ENCODE measurements around the gene CCDC88C.

CCDC88C gene

DNA sequence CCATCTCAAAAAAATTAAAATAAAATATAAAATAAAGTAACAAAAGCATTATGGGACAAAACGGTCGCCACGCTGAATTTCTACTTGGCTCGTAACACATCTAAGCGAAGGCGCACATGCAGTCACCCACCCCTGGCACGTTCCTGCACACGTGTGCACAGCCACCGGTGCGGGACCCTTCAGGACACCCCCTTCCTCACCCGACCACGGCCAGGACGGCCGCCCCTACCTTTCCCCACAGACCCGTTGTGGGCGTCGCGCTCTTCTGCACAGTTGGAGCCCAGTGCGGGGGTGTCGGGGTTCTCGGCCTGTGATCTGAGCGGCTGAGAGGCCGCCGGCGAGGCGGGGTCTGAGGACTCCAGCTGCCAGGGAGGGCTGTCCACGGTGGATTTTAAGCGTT, 128.7 kb downstream of the CCDC88C start:
- H3K23ac ChIP-seq (ENCODE audit: low read length) = no peak overlapping the region
- H3K79me2 ChIP-seq (ENCODE audit: control insufficient read depth, insufficient read depth, low read length, poor library complexity) = peaks cover 1% of the 10 kb centered on the region
- H2AFZ ChIP-seq (ENCODE audit: insufficient read depth, low read length, poor library complexity) = no peak overlapping the region
- H3K4me2 ChIP-seq (ENCODE audit: low read length) = no peak overlapping the region
- no peak overlapping the region for H2AK5ac ChIP-seq (ENCODE audit: low read length)
- no peak overlapping the region for H2BK5ac ChIP-seq (ENCODE audit: low read depth, low read length, poor library complexity)
- no peak overlapping the region for H4K12ac ChIP-seq (ENCODE audit: low read depth, low read length)
- no peaks in the 10 kb centered on the region for H3K9me3 ChIP-seq (ENCODE audit: insufficient read depth, low read depth, low read length)
- no peak overlapping the region for H2BK12ac ChIP-seq (ENCODE audit: low read length)
- no peak overlapping the region for H3K27ac ChIP-seq (ENCODE audit: low read depth, low read length)
- no peak overlapping the region for H3K4ac ChIP-seq (ENCODE audit: low read depth, low read length)
- H3K9ac ChIP-seq (ENCODE audit: low read length) = no peak overlapping the region
- no peak overlapping the region for H2BK120ac ChIP-seq (ENCODE audit: insufficient read depth, low read length, poor library complexity)
- H3K4me3 ChIP-seq (ENCODE audit: low read depth, low read length) = no peak overlapping the region
- peaks cover 7 to 8% of the 10 kb centered on the region in 2 experiments for H3K4me1 ChIP-seq (ENCODE audit: control insufficient read depth in 1 of 2, insufficient read depth in 2 of 2, low read length in 2 of 2)
- peaks cover 3 to 5% of the 10 kb centered on the region in 2 experiments for H3K36me3 ChIP-seq (ENCODE audit: control insufficient read depth in 1 of 2, insufficient read depth in 2 of 2, low read length in 2 of 2)
- peaks cover 3% of the 10 kb centered on the region for H3K79me1 ChIP-seq (ENCODE audit: low read length)
- WGBS (ENCODE audit: extremely low coverage, insufficient coverage, insufficient read length) = no CpG with 5 or more reads among the region's 28 CpGs
- no peak overlapping the region for H3K14ac ChIP-seq (ENCODE audit: low read length)
- H4K91ac ChIP-seq (ENCODE audit: low read depth, low read length) = no peak overlapping the region
- H4K8ac ChIP-seq (ENCODE audit: low read depth, low read length) = no peak overlapping the region
- H3K18ac ChIP-seq (ENCODE audit: low read length) = no peak overlapping the region
- DNase-seq = no peak
- no peaks in the 10 kb centered on the region for H3K27me3 ChIP-seq (ENCODE audit: insufficient read depth, low read length)

DNA sequence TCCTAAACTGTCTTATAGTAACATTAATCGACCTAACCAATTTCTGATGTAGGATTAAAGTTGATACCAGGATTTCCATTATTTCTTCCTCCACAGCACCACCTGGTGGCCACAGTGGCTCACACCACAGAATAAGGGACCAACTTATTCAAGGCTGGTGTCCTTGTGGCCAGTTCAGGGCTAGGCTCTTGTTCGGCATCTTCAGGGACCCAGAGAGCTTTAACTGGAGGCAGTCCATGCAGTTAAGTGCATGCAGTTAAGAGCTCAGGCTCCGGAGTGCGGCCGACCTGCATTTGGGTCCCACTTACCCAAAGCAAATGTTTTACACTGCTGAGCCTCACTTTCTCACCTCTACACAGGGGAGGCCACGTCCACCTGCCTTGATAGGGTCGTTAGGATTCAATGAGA, 131.1 kb downstream of the CCDC88C start:
- H3K79me2 ChIP-seq (ENCODE audit: control insufficient read depth, insufficient read depth, low read length, poor library complexity) = peaks cover 4% of the 10 kb centered on the region
- H3K23ac ChIP-seq (ENCODE audit: low read length) = no peak overlapping the region
- H2BK5ac ChIP-seq (ENCODE audit: low read depth, low read length, poor library complexity) = no peak overlapping the region
- no peak overlapping the region for H2AFZ ChIP-seq (ENCODE audit: insufficient read depth, low read length, poor library complexity)
- no peak overlapping the region for H3K18ac ChIP-seq (ENCODE audit: low read length)
- no CpG with 5 or more reads among the region's 7 CpGs for WGBS (ENCODE audit: extremely low coverage, insufficient coverage, insufficient read length)
- H3K4me1 ChIP-seq (ENCODE audit: control insufficient read depth in 1 of 2, insufficient read depth in 2 of 2, low read length in 2 of 2) = peaks cover 21 to 22% of the 10 kb centered on the region in 2 experiments
- H2BK12ac ChIP-seq (ENCODE audit: low read length) = no peak overlapping the region
- H3K14ac ChIP-seq (ENCODE audit: low read length) = no peak overlapping the region
- peaks cover 3 to 5% of the 10 kb centered on the region in 2 experiments for H3K36me3 ChIP-seq (ENCODE audit: control insufficient read depth in 1 of 2, insufficient read depth in 2 of 2, low read length in 2 of 2)
- no peaks in the 10 kb centered on the region for H3K9me3 ChIP-seq (ENCODE audit: insufficient read depth, low read depth, low read length)
- no peak overlapping the region for H3K27ac ChIP-seq (ENCODE audit: low read depth, low read length)
- H4K91ac ChIP-seq (ENCODE audit: low read depth, low read length) = no peak overlapping the region
- peaks cover 13% of the 10 kb centered on the region for H3K79me1 ChIP-seq (ENCODE audit: low read length)
- H4K12ac ChIP-seq (ENCODE audit: low read depth, low read length) = no peak overlapping the region
- peak; percentile 56 to 93 for DNase-seq
- no peak overlapping the region for H3K4ac ChIP-seq (ENCODE audit: low read depth, low read length)
- H4K8ac ChIP-seq (ENCODE audit: low read depth, low read length) = no peak overlapping the region
- no peaks in the 10 kb centered on the region for H3K27me3 ChIP-seq (ENCODE audit: insufficient read depth, low read length)
- no peak overlapping the region for H2AK5ac ChIP-seq (ENCODE audit: low read length)
- H2BK120ac ChIP-seq (ENCODE audit: insufficient read depth, low read length, poor library complexity) = no peak overlapping the region
- H3K4me2 ChIP-seq (ENCODE audit: low read length) = no peak overlapping the region
- H3K9ac ChIP-seq (ENCODE audit: low read length) = no peak overlapping the region
- H3K4me3 ChIP-seq (ENCODE audit: low read depth, low read length) = no peak overlapping the region

DNA sequence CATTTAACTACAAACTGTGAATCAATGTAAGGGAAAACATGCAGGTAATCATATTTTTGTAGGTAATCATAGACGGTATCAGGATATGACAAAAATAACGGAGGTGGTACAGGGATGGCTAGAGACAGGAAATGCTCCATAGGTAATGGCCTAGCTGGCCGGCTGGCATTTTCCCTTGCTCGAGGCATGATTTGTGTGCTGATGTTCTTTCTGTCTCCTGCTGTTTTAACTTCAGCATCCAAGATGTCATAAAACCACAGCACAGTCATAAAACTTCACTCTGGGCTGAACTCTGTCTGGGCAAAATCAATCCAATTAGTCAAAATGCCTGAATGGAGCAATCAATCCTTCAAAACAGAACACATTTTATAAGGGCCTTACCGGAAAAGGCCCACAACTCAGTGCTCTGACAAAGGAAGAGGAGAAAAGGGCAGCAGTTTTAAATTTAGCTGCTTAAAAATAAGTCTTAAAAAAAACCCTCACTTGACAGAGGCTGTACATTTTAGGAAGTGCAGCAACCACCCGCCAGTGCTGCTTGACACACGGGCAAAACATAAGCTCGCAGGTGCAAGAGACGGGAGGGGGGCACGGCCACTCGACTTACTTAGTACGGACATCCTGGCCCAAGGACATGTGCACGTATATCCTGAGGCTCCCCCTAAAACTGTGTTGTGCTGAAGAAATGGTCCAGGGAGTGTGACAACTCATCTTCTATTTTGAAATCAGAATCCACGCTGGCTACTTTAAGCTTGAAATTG, 132.7 kb downstream of the CCDC88C start:
- H3K9ac ChIP-seq (ENCODE audit: low read length) = no peak overlapping the region
- no peak for DNase-seq
- H3K23ac ChIP-seq (ENCODE audit: low read length) = no peak overlapping the region
- H3K4me3 ChIP-seq (ENCODE audit: low read depth, low read length) = no peak overlapping the region
- H3K79me2 ChIP-seq (ENCODE audit: control insufficient read depth, insufficient read depth, low read length, poor library complexity) = peaks cover 4% of the 10 kb centered on the region
- H4K91ac ChIP-seq (ENCODE audit: low read depth, low read length) = peak overlapping the region; percentile 54
- peak overlapping the region; percentile 25 for H3K4ac ChIP-seq (ENCODE audit: low read depth, low read length)
- peaks cover 3 to 7% of the 10 kb centered on the region in 2 experiments for H3K36me3 ChIP-seq (ENCODE audit: control insufficient read depth in 1 of 2, insufficient read depth in 2 of 2, low read length in 2 of 2)
- H2BK120ac ChIP-seq (ENCODE audit: insufficient read depth, low read length, poor library complexity) = peak overlapping the region; percentile 61
- peaks cover 15% of the 10 kb centered on the region for H3K79me1 ChIP-seq (ENCODE audit: low read length)
- H3K4me1 ChIP-seq (ENCODE audit: control insufficient read depth in 1 of 2, insufficient read depth in 2 of 2, low read length in 2 of 2) = peaks cover 27 to 29% of the 10 kb centered on the region in 2 experiments
- no peak overlapping the region for H2BK12ac ChIP-seq (ENCODE audit: low read length)
- H3K9me3 ChIP-seq (ENCODE audit: insufficient read depth, low read depth, low read length) = no peaks in the 10 kb centered on the region
- no peak overlapping the region for H4K8ac ChIP-seq (ENCODE audit: low read depth, low read length)
- H2BK5ac ChIP-seq (ENCODE audit: low read depth, low read length, poor library complexity) = peak overlapping the region; percentile 23
- no peak overlapping the region for H3K4me2 ChIP-seq (ENCODE audit: low read length)
- no CpG with 5 or more reads among the region's 14 CpGs for WGBS (ENCODE audit: extremely low coverage, insufficient coverage, insufficient read length)
- no peak overlapping the region for H2AFZ ChIP-seq (ENCODE audit: insufficient read depth, low read length, poor library complexity)
- peak overlapping the region; percentile 38 for H3K27ac ChIP-seq (ENCODE audit: low read depth, low read length)
- H3K18ac ChIP-seq (ENCODE audit: low read length) = peak overlapping the region; percentile 35
- H2AK5ac ChIP-seq (ENCODE audit: low read length) = peak overlapping the region; percentile 9
- no peak overlapping the region for H4K12ac ChIP-seq (ENCODE audit: low read depth, low read length)
- no peaks in the 10 kb centered on the region for H3K27me3 ChIP-seq (ENCODE audit: insufficient read depth, low read length)
- no peak overlapping the region for H3K14ac ChIP-seq (ENCODE audit: low read length)

DNA sequence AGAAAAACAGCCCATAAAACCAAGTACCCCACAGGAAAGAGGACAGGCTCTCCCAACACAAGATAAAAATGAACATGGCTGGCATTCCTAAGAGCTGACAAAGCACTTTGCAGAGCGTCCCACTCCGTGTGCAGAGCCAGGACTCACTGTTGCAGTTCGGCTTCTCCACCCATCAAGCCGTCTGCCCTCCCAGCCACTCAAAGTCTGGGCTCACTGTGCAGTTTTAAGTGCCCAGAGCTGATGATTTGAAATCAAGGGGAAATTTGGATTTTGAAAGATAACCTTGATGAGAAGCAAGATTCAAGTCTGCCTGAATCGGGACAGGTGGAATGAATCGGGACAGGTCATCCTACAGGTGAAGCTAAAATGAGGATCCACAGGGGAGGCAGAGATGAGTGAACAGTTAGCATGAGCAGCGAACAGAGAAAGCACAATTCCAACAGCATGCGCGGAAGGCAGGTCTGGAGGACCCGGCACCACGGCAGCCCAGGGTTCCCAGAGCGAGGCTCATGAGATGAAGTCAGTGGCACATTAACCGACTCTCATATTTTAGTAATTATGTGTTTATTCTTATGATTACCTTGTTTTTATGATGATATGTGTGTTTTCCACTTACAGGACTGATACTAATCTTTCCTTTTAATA, 133.4 kb downstream of the CCDC88C start:
- H4K12ac ChIP-seq (ENCODE audit: low read depth, low read length) = no peak overlapping the region
- H3K18ac ChIP-seq (ENCODE audit: low read length) = peak overlapping the region; percentile 82
- H2BK120ac ChIP-seq (ENCODE audit: insufficient read depth, low read length, poor library complexity) = peak overlapping the region; percentile 81
- DNase-seq = peak; percentile 14 to 51
- peak overlapping the region; percentile 70 for H4K91ac ChIP-seq (ENCODE audit: low read depth, low read length)
- peak overlapping the region; percentile 57 for H2AK5ac ChIP-seq (ENCODE audit: low read length)
- peak overlapping the region; percentile 20 for H3K4me2 ChIP-seq (ENCODE audit: low read length)
- H3K9me3 ChIP-seq (ENCODE audit: insufficient read depth, low read depth, low read length) = no peaks in the 10 kb centered on the region
- no peak overlapping the region for H3K9ac ChIP-seq (ENCODE audit: low read length)
- peak overlapping the region; percentile 85 for H2BK12ac ChIP-seq (ENCODE audit: low read length)
- peak overlapping the region; percentile 93 for H3K27ac ChIP-seq (ENCODE audit: low read depth, low read length)
- peak overlapping the region; percentile 30 for H3K4ac ChIP-seq (ENCODE audit: low read depth, low read length)
- H3K4me1 ChIP-seq (ENCODE audit: control insufficient read depth in 1 of 2, insufficient read depth in 2 of 2, low read length in 2 of 2) = peaks cover 27 to 29% of the 10 kb centered on the region in 2 experiments
- H3K4me3 ChIP-seq (ENCODE audit: low read depth, low read length) = no peak overlapping the region
- H2BK5ac ChIP-seq (ENCODE audit: low read depth, low read length, poor library complexity) = peak overlapping the region; percentile 85
- H3K79me1 ChIP-seq (ENCODE audit: low read length) = peaks cover 15% of the 10 kb centered on the region
- peak overlapping the region; percentile 84 for H4K8ac ChIP-seq (ENCODE audit: low read depth, low read length)
- WGBS (ENCODE audit: extremely low coverage, insufficient coverage, insufficient read length) = no CpG with 5 or more reads among the region's 13 CpGs
- no peak overlapping the region for H3K23ac ChIP-seq (ENCODE audit: low read length)
- H3K36me3 ChIP-seq (ENCODE audit: control insufficient read depth in 1 of 2, insufficient read depth in 2 of 2, low read length in 2 of 2) = peaks cover 3 to 7% of the 10 kb centered on the region in 2 experiments
- H3K14ac ChIP-seq (ENCODE audit: low read length) = peak overlapping the region; percentile 69
- peaks cover 4% of the 10 kb centered on the region for H3K79me2 ChIP-seq (ENCODE audit: control insufficient read depth, insufficient read depth, low read length, poor library complexity)
- no peak overlapping the region for H2AFZ ChIP-seq (ENCODE audit: insufficient read depth, low read length, poor library complexity)
- no peaks in the 10 kb centered on the region for H3K27me3 ChIP-seq (ENCODE audit: insufficient read depth, low read length)

Data from trophoblast cell (in vitro differentiated cells and primary cell).